Measurements from ENCODE around the gene COL4A1.
A peak's percentile ranks its signal among the peaks of the same experiment; 100 is the strongest.

COL4A1 gene

DNA sequence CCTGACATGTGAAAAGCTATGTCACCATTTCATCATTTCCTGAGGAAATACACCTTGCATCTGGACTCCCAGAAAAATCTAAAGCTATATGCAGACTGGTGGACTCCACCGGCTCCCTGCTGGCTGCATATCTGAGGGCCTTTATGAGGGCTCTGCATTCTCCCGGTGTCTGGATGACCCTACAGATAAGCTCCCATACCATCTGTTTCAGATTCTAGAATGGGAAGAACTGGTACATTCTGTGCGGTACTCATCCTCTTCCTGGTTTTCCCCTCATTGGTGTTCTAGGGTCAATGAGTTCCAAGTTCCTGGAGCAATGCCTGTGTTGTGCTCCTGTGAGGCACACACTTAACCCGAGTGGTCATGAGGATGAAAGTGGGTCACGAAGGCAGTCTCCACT lies 60.4 kb downstream of the COL4A1 start:
- no peak for ATAC-seq

DNA sequence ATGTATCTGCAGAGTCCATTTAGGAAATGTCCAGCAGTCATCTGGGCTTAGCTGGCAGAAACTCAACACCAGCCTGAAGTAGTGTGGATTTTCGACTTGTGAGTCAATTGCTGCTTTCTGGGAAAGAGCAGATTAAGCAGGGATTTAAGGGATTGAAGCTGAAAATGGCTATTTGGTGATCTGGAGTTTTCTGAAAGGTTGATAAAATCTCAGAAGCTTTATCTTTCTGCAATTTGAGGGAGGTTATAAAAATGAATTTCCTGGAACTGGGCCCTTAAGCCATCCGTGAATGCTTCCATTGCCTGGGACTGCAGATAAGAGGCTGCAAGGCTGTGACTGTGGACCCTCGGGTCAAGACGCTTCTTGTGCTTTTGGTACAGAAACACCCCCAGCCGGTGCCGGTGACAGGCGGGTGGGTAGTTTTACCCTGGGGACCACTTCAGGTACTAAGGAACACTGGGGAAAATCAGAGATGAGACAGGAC lies 61.5 kb downstream of the COL4A1 start:
- H3K9me3 Mint-ChIP-seq, result no peaks in the 10 kb centered on the region
- H3K4me1 Mint-ChIP-seq, result no peaks in the 10 kb centered on the region
- no peak overlapping the region for H3K27ac Mint-ChIP-seq
- H3K4me3 Mint-ChIP-seq, result no peak overlapping the region
- no peak for ATAC-seq
- no peak for DNase-seq (ENCODE audit: low spot score in 2 of 2)
- no peaks in the 10 kb centered on the region for H3K36me3 Mint-ChIP-seq

More for the DNA sequence above, 60.4 kb downstream of the COL4A1 start:
- Mint-ChIP-seq H3K36me3 (no peaks in the 10 kb centered on the region), H3K9me3 (no peaks in the 10 kb centered on the region), H3K27ac (no peak overlapping the region), H3K4me3 (no peak overlapping the region), H3K4me1 (no peaks in the 10 kb centered on the region)
- DNase-seq (ENCODE audit: low spot score in 2 of 2), result no peak

DNA sequence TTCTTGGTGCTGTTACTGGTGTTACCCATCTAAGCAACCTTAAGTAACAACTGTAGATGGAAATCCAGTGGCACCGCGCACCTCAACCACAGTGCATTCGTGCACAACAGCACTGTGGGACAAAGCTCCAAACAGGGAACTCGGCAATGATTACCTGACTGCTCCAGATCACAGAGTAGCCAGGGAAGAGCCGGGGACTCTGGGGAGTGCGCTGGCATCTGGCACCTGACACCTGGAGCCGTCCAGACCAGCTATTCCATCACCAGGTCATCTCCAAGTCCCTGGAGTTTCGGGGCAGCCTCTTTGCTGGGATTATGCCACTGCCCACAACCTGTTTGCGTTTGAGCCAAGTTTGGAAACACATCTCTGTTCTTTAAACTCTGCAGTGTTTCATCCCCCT lies 62.0 kb downstream of the COL4A1 start:
- H3K4me3 Mint-ChIP-seq, result no peak overlapping the region
- ATAC-seq (no peak), DNase-seq (ENCODE audit: low spot score in 2 of 2) (no peak)
- no peak overlapping the region for H3K27ac Mint-ChIP-seq
- H3K4me1 Mint-ChIP-seq, result no peaks in the 10 kb centered on the region
- no peaks in the 10 kb centered on the region for H3K9me3 Mint-ChIP-seq
- H3K36me3 Mint-ChIP-seq, result no peaks in the 10 kb centered on the region

- no peak for DNase-seq (ENCODE audit: low spot score in 2 of 2)
- ATAC-seq, result no peak
- Mint-ChIP-seq H3K4me1 (no peaks in the 10 kb centered on the region), H3K27ac (no peak overlapping the region), H3K4me3 (no peak overlapping the region), H3K9me3 (no peaks in the 10 kb centered on the region), H3K36me3 (no peaks in the 10 kb centered on the region)
Observed at GRCh38 chr13:110244071-110244830, 62.7 kb downstream of the COL4A1 start.

DNA sequence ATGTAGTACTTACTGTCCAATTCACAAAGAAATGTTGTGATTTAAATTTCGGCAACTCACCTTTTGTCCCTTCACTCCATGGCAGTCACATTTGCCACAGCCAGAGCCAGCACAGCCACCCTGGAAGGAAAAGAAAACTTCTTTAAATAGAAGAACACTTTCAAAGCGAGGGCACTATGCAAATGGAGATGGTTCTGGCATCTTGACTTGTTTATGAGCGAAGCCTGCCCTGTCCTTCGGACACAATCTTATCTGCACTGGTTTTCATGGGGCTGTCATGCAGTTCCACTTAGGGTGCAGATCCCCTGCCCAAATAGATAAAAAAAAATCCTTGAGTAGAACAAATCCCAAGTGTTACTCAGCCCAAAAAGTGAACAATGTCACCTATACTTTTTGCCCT lies 64.3 kb downstream of the COL4A1 start:
- no peak for ATAC-seq
- Mint-ChIP-seq H3K36me3 (no peaks in the 10 kb centered on the region), H3K4me1 (no peaks in the 10 kb centered on the region), H3K27ac (no peak overlapping the region), H3K4me3 (no peak overlapping the region), H3K9me3 (no peaks in the 10 kb centered on the region)
- no peak for DNase-seq (ENCODE audit: low spot score in 2 of 2)

DNA sequence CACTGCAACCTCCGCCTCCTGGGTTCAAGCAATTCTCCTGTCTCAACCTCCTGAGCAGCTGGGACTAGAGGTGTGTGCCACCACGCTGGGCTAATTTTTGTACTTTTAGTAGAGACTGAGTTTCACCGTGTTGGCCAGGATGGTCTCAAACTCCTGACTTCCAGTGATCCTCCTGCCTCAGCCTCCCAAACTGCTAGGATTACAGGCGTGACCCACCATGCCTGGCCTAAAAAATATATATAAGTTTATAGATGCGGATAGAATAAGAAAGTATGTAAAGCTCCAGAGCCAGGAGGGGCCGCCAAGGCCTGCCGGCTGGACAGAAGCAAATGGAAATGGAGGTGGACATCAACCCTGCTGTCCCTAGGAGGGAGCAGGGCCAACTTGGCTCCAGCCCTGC lies 66.0 kb downstream of the COL4A1 start:
- no peaks in the 10 kb centered on the region for H3K4me1 Mint-ChIP-seq
- DNase-seq (ENCODE audit: low spot score in 2 of 2) (no peak), ATAC-seq (no peak)
- H3K27ac Mint-ChIP-seq, result no peak overlapping the region
- H3K36me3 Mint-ChIP-seq, result no peaks in the 10 kb centered on the region
- no peaks in the 10 kb centered on the region for H3K9me3 Mint-ChIP-seq
- no peak overlapping the region for H3K4me3 Mint-ChIP-seq

- Mint-ChIP-seq H3K9me3 (no peaks in the 10 kb centered on the region), H3K4me3 (no peak overlapping the region), H3K36me3 (no peaks in the 10 kb centered on the region), H3K27ac (no peak overlapping the region), H3K4me1 (no peaks in the 10 kb centered on the region)
- ATAC-seq (peak; percentile 24), DNase-seq (ENCODE audit: low spot score in 2 of 2) (no peak)
Observed at GRCh38 chr13:110240352-110240751, 66.6 kb downstream of the COL4A1 start.

DNA sequence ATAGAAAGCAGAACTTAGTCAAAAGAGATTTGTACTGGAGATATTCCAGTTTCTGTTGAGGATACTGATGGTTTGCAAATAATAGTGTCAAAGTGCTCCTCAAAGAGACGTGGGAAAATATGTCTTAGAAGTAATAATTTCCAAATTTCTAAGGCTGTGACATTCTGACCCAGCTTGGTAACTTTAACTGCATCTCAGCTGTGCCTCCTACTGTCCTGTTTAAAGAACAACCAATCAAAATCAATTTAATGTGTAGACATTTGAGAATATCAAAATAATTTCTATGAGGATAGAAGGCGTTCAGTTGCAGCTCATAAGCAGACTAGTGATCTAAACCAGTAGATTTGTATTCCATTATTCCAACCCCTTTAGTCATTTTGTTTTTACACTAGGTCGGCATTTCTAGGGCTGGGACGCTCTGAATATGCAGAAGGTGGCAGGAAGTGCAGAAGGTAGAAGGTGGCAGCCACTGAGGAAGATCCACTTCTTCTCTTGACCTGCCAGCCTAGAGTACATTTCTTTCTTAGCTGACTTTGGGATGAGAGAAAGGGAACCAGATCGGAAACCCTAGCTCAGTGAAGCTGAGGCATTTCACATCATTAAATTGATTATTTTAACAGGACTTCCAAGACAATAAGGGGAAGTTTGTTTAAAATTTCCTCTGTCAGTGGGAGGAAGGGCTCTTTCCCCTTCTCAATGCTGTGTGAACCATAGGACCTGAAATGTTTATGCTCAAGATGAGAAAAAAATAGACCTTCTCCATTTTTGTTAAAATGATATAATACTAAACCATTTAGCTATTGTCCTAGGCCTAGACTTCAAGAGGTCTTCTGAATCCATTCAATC lies 67.5 kb downstream of the COL4A1 start:
- no peaks in the 10 kb centered on the region for H3K36me3 Mint-ChIP-seq
- H3K9me3 Mint-ChIP-seq, result no peaks in the 10 kb centered on the region
- no peak overlapping the region for H3K4me3 Mint-ChIP-seq
- DNase-seq (ENCODE audit: low spot score in 2 of 2) (no peak), ATAC-seq (no peak)
- H3K27ac Mint-ChIP-seq, result no peak overlapping the region
- H3K4me1 Mint-ChIP-seq, result no peaks in the 10 kb centered on the region

GRCh38 chr13:110238818-110239195 lies 68.2 kb downstream of the COL4A1 start:
- no peaks in the 10 kb centered on the region for H3K36me3 Mint-ChIP-seq
- no peak overlapping the region for H3K4me3 Mint-ChIP-seq
- no peaks in the 10 kb centered on the region for H3K4me1 Mint-ChIP-seq
- H3K9me3 Mint-ChIP-seq, result no peaks in the 10 kb centered on the region
- no peak for DNase-seq (ENCODE audit: low spot score in 2 of 2)
- H3K27ac Mint-ChIP-seq, result no peak overlapping the region
- ATAC-seq, result no peak

DNA sequence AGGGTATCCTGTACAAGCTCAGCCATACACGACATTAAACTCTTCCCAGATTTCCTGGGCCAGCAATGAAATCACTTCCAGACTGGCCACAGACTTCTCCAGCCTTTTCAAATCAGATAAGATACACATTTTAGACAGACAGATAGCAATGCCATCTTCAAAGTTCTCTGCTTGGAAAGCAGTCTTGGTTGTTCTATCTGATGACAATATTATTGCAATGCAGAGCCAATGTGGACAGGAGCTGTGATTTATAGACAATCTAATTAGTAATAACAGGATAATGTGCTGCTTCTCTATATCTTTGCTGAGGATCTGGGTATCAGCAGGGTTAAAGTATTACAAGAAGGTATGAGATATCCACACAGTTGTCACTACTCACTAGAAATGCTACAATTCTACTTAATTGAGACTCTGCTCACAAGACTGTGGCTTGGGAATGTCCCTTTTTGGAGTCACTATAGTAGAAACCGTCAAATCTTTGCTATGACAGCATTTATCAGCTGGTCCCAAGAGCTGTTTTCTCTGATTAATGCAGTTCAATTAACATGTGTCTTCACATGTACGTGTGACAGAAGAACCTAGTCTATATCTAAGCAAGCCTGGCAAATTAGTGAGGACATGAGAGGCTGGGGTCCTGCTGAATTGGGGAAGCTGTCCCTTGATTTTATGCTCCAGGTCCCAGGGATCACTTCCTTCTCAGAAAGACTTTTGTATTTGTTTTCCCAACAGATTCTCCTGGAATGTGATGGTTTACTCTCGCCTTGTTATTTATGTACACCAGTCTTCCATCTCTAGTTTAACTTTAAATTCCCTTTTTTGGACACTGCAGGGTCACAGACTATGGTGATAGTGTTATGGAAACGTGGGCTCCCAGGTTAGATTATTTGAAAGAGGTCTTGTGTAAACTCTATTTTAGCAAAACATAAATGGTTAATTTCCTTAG lies 68.8 kb downstream of the COL4A1 start:
- H3K9me3 Mint-ChIP-seq, result no peaks in the 10 kb centered on the region
- no peaks in the 10 kb centered on the region for H3K4me1 Mint-ChIP-seq
- no peak for ATAC-seq
- no peaks in the 10 kb centered on the region for H3K36me3 Mint-ChIP-seq
- no peak overlapping the region for H3K27ac Mint-ChIP-seq
- H3K4me3 Mint-ChIP-seq, result no peak overlapping the region
- no peak for DNase-seq (ENCODE audit: low spot score in 2 of 2)

GRCh38 chr13:110236831-110237261 lies 70.1 kb downstream of the COL4A1 start:
- H3K4me1 Mint-ChIP-seq, result no peaks in the 10 kb centered on the region
- DNase-seq (ENCODE audit: low spot score in 2 of 2) (no peak), ATAC-seq (peak; percentile 31)
- no peak overlapping the region for H3K27ac Mint-ChIP-seq
- no peak overlapping the region for H3K4me3 Mint-ChIP-seq
- H3K36me3 Mint-ChIP-seq, result no peaks in the 10 kb centered on the region
- H3K9me3 Mint-ChIP-seq, result no peaks in the 10 kb centered on the region

DNA sequence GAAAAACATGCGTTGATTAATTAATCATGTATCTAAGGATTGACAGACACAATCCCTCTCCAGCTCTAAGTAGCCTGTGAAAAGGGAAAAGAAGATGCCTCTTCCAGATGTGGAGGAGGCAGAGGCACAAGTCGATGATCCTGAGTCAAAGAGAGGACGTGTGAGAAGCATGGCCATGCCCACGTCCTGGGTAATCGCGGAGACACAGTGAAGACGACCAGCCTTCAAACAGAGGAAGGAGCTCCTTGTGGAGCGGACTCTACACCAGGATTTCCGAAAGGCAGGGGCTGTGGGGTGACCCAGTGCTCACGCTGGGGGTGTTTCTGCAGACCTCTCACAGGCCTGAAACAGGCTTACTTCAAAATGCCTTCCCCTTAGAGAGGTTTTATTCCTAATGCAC lies 70.5 kb downstream of the COL4A1 start:
- no peaks in the 10 kb centered on the region for H3K4me1 Mint-ChIP-seq
- H3K9me3 Mint-ChIP-seq, result no peaks in the 10 kb centered on the region
- H3K27ac Mint-ChIP-seq, result no peak overlapping the region
- H3K4me3 Mint-ChIP-seq, result no peak overlapping the region
- DNase-seq (ENCODE audit: low spot score in 2 of 2) (no peak), ATAC-seq (peak; percentile 13)
- no peaks in the 10 kb centered on the region for H3K36me3 Mint-ChIP-seq

GRCh38 chr13:110234532-110234931 lies 72.4 kb downstream of the COL4A1 start:
- no peak for ATAC-seq
- H3K4me1 Mint-ChIP-seq, result no peaks in the 10 kb centered on the region
- no peak overlapping the region for H3K4me3 Mint-ChIP-seq

DNA sequence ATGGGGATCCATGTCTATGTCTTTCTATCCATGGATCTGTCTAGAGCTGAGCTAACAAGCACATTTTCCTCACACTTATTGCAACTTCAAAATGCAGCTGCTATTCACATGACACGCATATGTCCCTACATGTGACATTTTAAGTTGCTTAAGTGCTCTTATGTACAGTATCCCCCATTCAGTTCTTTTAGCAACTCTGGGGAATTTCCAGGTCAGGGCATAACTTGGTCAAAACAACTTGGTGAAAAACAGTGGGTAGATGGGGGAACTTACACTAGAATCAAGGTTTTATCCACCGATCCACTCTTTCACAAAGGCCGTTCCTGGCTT lies 73.0 kb downstream of the COL4A1 start:
- Mint-ChIP-seq H3K9me3 (no peaks in the 10 kb centered on the region), H3K27ac (no peak overlapping the region), H3K36me3 (no peaks in the 10 kb centered on the region), H3K4me3 (no peak overlapping the region), H3K4me1 (no peaks in the 10 kb centered on the region)
- DNase-seq (ENCODE audit: low spot score in 2 of 2) (no peak), ATAC-seq (no peak)

More at GRCh38 chr13:110234532-110234931, 72.4 kb downstream of the COL4A1 start:
- H3K27ac Mint-ChIP-seq, result no peak overlapping the region
- no peaks in the 10 kb centered on the region for H3K36me3 Mint-ChIP-seq
- no peak for DNase-seq (ENCODE audit: low spot score in 2 of 2)
- H3K9me3 Mint-ChIP-seq, result no peaks in the 10 kb centered on the region

All from stimulated activated effector memory CD8-positive, alpha-beta T cell treated with anti-CD3 and anti-CD28 coated beads, Interleukin-12 subunit alpha, Interleukin-12 subunit beta, amount 100 ng/mL, for 72 hours (primary cell).